ENCODE measurements around the gene ARFGAP3. TPM values are rescaled to one million over a fixed set of nuclear protein-coding genes. Genes with fewer than 3 reads are reported as not detected.

The ARFGAP3 gene
- total and polyA plus RNA-seq, 7 donors, result 23.4 to 45.3 (median 35.7) TPM

GRCh38 chr22:42799461-42800405, 57.3 kb downstream of the ARFGAP3 start:
- H3K27me3 ChIP-seq, result no peaks in the 10 kb centered on the region
- H3K4me1 ChIP-seq, result peaks cover 0 to 7% (median 0%) of the 10 kb centered on the region in 4 donors
- H3K36me3 ChIP-seq, result peaks cover 3 to 88% (median 33%) of the 10 kb centered on the region in 4 donors
- 89 to 90% methylated on average over 8 of the region's 8 CpGs for WGBS, 2 donors
- no peak for DNase-seq
- TF ChIP-seq POLR2A (IDR thresholded peaks at IDR 0.05) (no peak), EP300 (IDR thresholded peaks at IDR 0.05) (no peak), CTCF (IDR thresholded peaks at IDR 0.05) (no peak), POLR2AphosphoS5 (IDR thresholded peaks at IDR 0.05) (no peak)
- intact Hi-C loops (cut with DNase I), result no loop called here
- no peak overlapping the region for H3K4me3 ChIP-seq
- H3K27ac ChIP-seq, result no peak overlapping the region
- no peaks in the 10 kb centered on the region for H3K9me3 ChIP-seq

- intact Hi-C loops (cut with DNase I), result no loop called here
- peaks cover 3 to 87% (median 33%) of the 10 kb centered on the region in 4 donors for H3K36me3 ChIP-seq
These were observed 58.0 kb downstream of the ARFGAP3 start for GRCh38 chr22:42799061-42799460.

GRCh38 chr22:42797011-42797410, 60.1 kb downstream of the ARFGAP3 start:
- Histone ChIP-seq H3K4me3 (no peak overlapping the region), H3K36me3 (peaks cover 3 to 72% (median 31%) of the 10 kb centered on the region in 4 donors), H3K9me3 (no peaks in the 10 kb centered on the region), H3K27me3 (no peaks in the 10 kb centered on the region), H3K4me1 (peaks cover 0 to 11% (median 2%) of the 10 kb centered on the region in 4 donors), H3K27ac (peak overlapping the region in 3 of 4 donors; percentile 5 to 40 (median 17))
- intact Hi-C loops (cut with DNase I), result no loop called here
- 64 to 77% methylated on average over 5 of the region's 5 CpGs for WGBS, 2 donors
- TF ChIP-seq POLR2A (IDR thresholded peaks at IDR 0.05) (no peak), CTCF (IDR thresholded peaks at IDR 0.05) (no peak), EP300 (IDR thresholded peaks at IDR 0.05) (no peak), POLR2AphosphoS5 (IDR thresholded peaks at IDR 0.05) (no peak)
- DNase-seq, result peak; percentile 87

More at GRCh38 chr22:42799061-42799460, 58.0 kb downstream of the ARFGAP3 start:
- no peaks in the 10 kb centered on the region for H3K9me3 ChIP-seq
- DNase-seq, result no peak
- no peak overlapping the region for H3K27ac ChIP-seq
- H3K4me3 ChIP-seq, result no peak overlapping the region
- H3K4me1 ChIP-seq, result peaks cover 0 to 7% (median 0%) of the 10 kb centered on the region in 4 donors
- no peaks in the 10 kb centered on the region for H3K27me3 ChIP-seq
- WGBS, 2 donors, result 94 to 96% methylated on average over 10 of the region's 10 CpGs
- no peak for TF ChIP-seq EP300 (IDR thresholded peaks at IDR 0.05)
- no peak for TF ChIP-seq POLR2A (IDR thresholded peaks at IDR 0.05)
- no peak for TF ChIP-seq POLR2AphosphoS5 (IDR thresholded peaks at IDR 0.05)
- no peak for TF ChIP-seq CTCF (IDR thresholded peaks at IDR 0.05)

- H3K36me3 ChIP-seq, result peaks cover 3 to 62% (median 25%) of the 10 kb centered on the region in 4 donors
- TF ChIP-seq CTCF (IDR thresholded peaks at IDR 0.05) (no peak), POLR2A (IDR thresholded peaks at IDR 0.05) (no peak), EP300 (IDR thresholded peaks at IDR 0.05) (no peak), POLR2AphosphoS5 (IDR thresholded peaks at IDR 0.05) (no peak)
- no peak overlapping the region for H3K4me3 ChIP-seq
- H3K27me3 ChIP-seq, result no peaks in the 10 kb centered on the region
- intact Hi-C loops (cut with DNase I), result no loop called here
- no peaks in the 10 kb centered on the region for H3K9me3 ChIP-seq
- 86 to 91% methylated on average over 12 of the region's 12 CpGs for WGBS, 2 donors
- no peak overlapping the region for H3K27ac ChIP-seq
- peaks cover 0 to 19% (median 3%) of the 10 kb centered on the region in 4 donors for H3K4me1 ChIP-seq
- no peak for DNase-seq
These were observed 61.0 kb downstream of the ARFGAP3 start for GRCh38 chr22:42796081-42796480.

All from sigmoid colon (tissue), 7 donors.